MM.1S (cell line): ENCODE data around the gene FAM184A.

Experiments
- DNase-seq: peaks from one replicate; pipeline ENCODE4 v3.0.0-alpha.2; 2015
- H2AFZ ChIP-seq: fragments of 300-600 bp; sonication (generic); 2 replicates; pipeline ENCODE4 v1.6.0; 2016; ENCODE audit warnings: antibody characterized with exemption, low read length
- H3F3A ChIP-seq: fragments of 300-600 bp; sonication (generic); 2 replicates; pipeline ENCODE4 v1.6.1; 2016; ENCODE audit warnings: mild to moderate bottlenecking, antibody characterized with exemption, low read length, moderate library complexity, mixed read lengths; ENCODE audit not compliant: insufficient read depth
- H3K27ac ChIP-seq: fragments of 300-600 bp; sonication (generic); 2 replicates; pipeline ENCODE4 v1.5.1; 2016; ENCODE audit warnings: mild to moderate bottlenecking, low read length
- H3K27me3 ChIP-seq: fragments of 300-600 bp; sonication (generic); replicated peaks from 2 replicates; pipeline ENCODE4 v1.6.0; 2016; ENCODE audit warnings: low read length; ENCODE audit not compliant: insufficient read depth
- H3K36me3 ChIP-seq: fragments of 300-600 bp; sonication (generic); replicated peaks from 2 replicates; pipeline ENCODE4 v1.6.1; 2016; ENCODE audit warnings: mild to moderate bottlenecking, low read length, mixed read lengths; ENCODE audit not compliant: insufficient read depth
- H3K4me1 ChIP-seq: fragments of 300-600 bp; sonication (generic); 2 replicates; pipeline ENCODE4 v1.6.1; 2016; ENCODE audit warnings: low read length, mixed read lengths
- H3K4me2 ChIP-seq: fragments of 300-600 bp; sonication (generic); 2 replicates; pipeline ENCODE4 v1.6.0; 2016; ENCODE audit warnings: low read depth, low read length
- H3K4me3 ChIP-seq: fragments of 300-600 bp; sonication (generic); 2 replicates; pipeline ENCODE4 v1.5.1; 2016; ENCODE audit warnings: low read length, mixed read lengths
- H3K79me2 ChIP-seq: fragments of 300-600 bp; sonication (generic); 2 replicates; pipeline ENCODE4 v1.6.1; 2016; ENCODE audit warnings: mixed run types, low read length, mixed read lengths
- H3K9ac ChIP-seq: fragments of 300-600 bp; sonication (generic); 2 replicates; pipeline ENCODE4 v1.6.1; 2016; ENCODE audit warnings: low read length, mixed read lengths
- H3K9me2 ChIP-seq: fragments of 300-600 bp; sonication (generic); replicated peaks from 2 replicates; pipeline ENCODE4 v1.6.1; 2016; ENCODE audit warnings: mild to moderate bottlenecking, low read length, mixed read lengths; ENCODE audit not compliant: insufficient read depth
- H3K9me3 ChIP-seq: fragments of 300-600 bp; sonication (generic); replicated peaks from 2 replicates; pipeline ENCODE4 v1.6.1; 2016; ENCODE audit warnings: mild to moderate bottlenecking, low read length, mixed read lengths; ENCODE audit not compliant: insufficient read depth
- H4K20me1 ChIP-seq: fragments of 300-600 bp; sonication (generic); 2 replicates; pipeline ENCODE4 v1.6.1; 2016; ENCODE audit warnings: mild to moderate bottlenecking, low read length, moderate library complexity, mixed read lengths; ENCODE audit not compliant: insufficient read depth
- EZH2 ChIP-seq: fragments of 300-600 bp; sonication (generic); optimal IDR thresholded peaks from 2 replicates; pipeline ENCODE3; 2017; ENCODE audit warnings: low read depth, mild to moderate bottlenecking, antibody characterized with exemption, low read length, mixed read lengths
- EZH2phosphoT487 ChIP-seq: fragments of 300-600 bp; sonication (generic); IDR thresholded peaks from 2 replicates; pipeline ENCODE4 v1.6.1; 2018; ENCODE audit warnings: antibody characterized with exemption, low read length
- TF ChIP-seq, protein P1 (sequence below): fragments of 300-600 bp; sonication (generic); IDR thresholded peaks from 2 replicates; pipeline ENCODE4 v1.5.1; 2016; ENCODE audit warnings: antibody characterized with exemption, low read length, mixed read lengths

Gene FAM184A

DNA sequence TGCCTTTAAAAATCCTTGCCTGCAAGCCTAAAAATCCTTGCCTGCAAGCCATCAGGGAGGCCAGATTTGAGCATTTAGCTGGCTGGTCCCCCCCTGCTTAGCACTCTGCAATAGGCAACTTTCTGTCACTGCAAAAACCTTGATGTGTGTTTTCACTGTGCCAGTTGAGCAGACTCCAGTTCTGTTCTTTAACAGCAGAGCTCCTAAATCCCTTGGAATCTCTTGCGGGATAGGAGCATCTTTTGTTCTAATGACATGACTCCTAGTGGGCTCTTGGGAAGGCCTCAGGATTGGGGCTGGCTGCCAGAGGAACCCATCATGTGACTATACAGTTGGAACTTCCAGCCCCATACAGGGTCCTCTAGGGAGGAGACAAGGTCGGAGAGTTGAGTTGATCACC lies 50.4 kb downstream of the FAM184A start:
- TF ChIP-seq EZH2 (no peak), EZH2phosphoT487 (no peak)
- TF ChIP-seq, protein P1, sequence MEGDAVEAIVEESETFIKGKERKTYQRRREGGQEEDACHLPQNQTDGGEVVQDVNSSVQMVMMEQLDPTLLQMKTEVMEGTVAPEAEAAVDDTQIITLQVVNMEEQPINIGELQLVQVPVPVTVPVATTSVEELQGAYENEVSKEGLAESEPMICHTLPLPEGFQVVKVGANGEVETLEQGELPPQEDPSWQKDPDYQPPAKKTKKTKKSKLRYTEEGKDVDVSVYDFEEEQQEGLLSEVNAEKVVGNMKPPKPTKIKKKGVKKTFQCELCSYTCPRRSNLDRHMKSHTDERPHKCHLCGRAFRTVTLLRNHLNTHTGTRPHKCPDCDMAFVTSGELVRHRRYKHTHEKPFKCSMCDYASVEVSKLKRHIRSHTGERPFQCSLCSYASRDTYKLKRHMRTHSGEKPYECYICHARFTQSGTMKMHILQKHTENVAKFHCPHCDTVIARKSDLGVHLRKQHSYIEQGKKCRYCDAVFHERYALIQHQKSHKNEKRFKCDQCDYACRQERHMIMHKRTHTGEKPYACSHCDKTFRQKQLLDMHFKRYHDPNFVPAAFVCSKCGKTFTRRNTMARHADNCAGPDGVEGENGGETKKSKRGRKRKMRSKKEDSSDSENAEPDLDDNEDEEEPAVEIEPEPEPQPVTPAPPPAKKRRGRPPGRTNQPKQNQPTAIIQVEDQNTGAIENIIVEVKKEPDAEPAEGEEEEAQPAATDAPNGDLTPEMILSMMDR = no peak
- Histone ChIP-seq H3K9me2 (no peaks in the 10 kb centered on the region), H3K4me1 (no peaks in the 10 kb centered on the region), H3K79me2 (no peaks in the 10 kb centered on the region), H3K4me2 (no peak overlapping the region), H3F3A (no peaks in the 10 kb centered on the region), H3K27me3 (no peaks in the 10 kb centered on the region), H3K4me3 (no peak overlapping the region), H3K36me3 (no peaks in the 10 kb centered on the region), H3K27ac (no peak overlapping the region), H4K20me1 (no peaks in the 10 kb centered on the region), H3K9me3 (no peaks in the 10 kb centered on the region), H3K9ac (no peak overlapping the region), H2AFZ (no peak overlapping the region)
- DNase-seq = no peak

DNA sequence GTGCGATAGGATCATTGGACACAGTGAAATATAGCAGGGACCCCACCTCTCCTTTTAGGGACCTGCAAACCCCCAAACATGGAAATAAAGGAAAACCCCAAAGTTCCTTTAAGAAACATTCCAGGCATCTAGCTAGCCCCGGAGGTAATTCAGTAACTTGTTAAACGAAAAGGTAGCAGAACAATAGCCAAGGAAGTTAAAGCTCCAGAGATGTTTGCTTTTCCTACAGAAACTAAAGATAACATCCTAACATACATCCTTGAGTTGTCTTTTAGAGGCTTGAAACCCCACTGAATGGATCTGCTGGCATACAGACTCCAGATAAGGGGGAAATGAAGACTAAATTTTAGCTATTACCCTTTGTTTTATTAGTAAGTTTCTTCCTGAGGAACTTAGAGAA lies 51.0 kb downstream of the FAM184A start:
- no peaks in the 10 kb centered on the region for H3K27me3 ChIP-seq
- H3K4me2 ChIP-seq = no peak overlapping the region
- no peaks in the 10 kb centered on the region for H4K20me1 ChIP-seq
- H3K9me3 ChIP-seq = no peaks in the 10 kb centered on the region
- H3F3A ChIP-seq = no peaks in the 10 kb centered on the region
- TF ChIP-seq, protein P1 = no peak
- no peak for TF ChIP-seq EZH2phosphoT487
- no peak for TF ChIP-seq EZH2
- H3K79me2 ChIP-seq = no peaks in the 10 kb centered on the region
- H3K9ac ChIP-seq = no peak overlapping the region
- H3K27ac ChIP-seq = no peak overlapping the region
- H3K9me2 ChIP-seq = no peaks in the 10 kb centered on the region
- no peak for DNase-seq
- H3K36me3 ChIP-seq = no peaks in the 10 kb centered on the region
- H3K4me1 ChIP-seq = no peaks in the 10 kb centered on the region
- H3K4me3 ChIP-seq = no peak overlapping the region
- H2AFZ ChIP-seq = no peak overlapping the region

DNA sequence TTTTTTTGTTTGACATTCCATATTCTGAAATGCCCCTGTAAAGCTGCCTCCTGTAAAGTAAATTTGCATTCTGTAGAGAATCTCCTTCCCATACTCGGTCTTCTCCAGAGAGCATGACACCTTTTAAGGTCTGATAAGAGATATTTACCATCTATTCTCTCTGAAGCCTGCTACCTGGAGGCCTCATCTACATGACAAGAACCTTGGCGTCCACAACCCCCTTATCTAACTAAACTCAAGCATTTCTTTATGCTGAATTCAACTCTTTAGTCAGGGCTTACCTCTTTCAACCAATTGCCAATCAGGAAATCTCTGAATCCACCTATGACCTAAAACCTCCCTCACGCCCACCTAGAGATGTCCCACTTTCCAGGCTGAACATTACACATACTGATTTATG lies 51.6 kb downstream of the FAM184A start:
- Histone ChIP-seq H3K4me1 (no peaks in the 10 kb centered on the region), H3K9me2 (no peaks in the 10 kb centered on the region), H3K4me3 (no peak overlapping the region), H3K4me2 (no peak overlapping the region), H3F3A (no peaks in the 10 kb centered on the region), H3K9ac (no peak overlapping the region), H4K20me1 (no peaks in the 10 kb centered on the region), H3K27ac (no peak overlapping the region), H3K36me3 (no peaks in the 10 kb centered on the region), H3K27me3 (no peaks in the 10 kb centered on the region), H2AFZ (no peak overlapping the region), H3K9me3 (no peaks in the 10 kb centered on the region), H3K79me2 (no peaks in the 10 kb centered on the region)
- TF ChIP-seq, protein P1 = no peak
- no peak for TF ChIP-seq EZH2
- no peak for TF ChIP-seq EZH2phosphoT487
- DNase-seq = no peak
